NT2/D1 (cell line): Measurements from ENCODE around the gene OVAAL.

Experiments used
- SUZ12 ChIP-seq: IDR thresholded peaks from 2 replicates; pipeline ENCODE4 v1.6.1; 2011; ENCODE audit not compliant: insufficient read length, insufficient read depth; ENCODE audit errors: extremely low read depth
- ZNF274 ChIP-seq: IDR thresholded peaks from 2 replicates; pipeline ENCODE4 v1.6.1; 2011; ENCODE audit warnings: mild to moderate bottlenecking, low read depth, low read length

- TF ChIP-seq ZNF274 (no peak), SUZ12 (no peak)
These were observed 27.2 kb downstream of the OVAAL start for GRCh38 chr1:180585994-180586359.
